ENCODE measurements around the gene PARD3B. TPM values are rescaled to one million over a fixed set of nuclear protein-coding genes. Genes with fewer than 3 reads are reported as not detected.

Gene PARD3B
- polyA plus RNA-seq, 1 donor, result 14.0 TPM

DNA sequence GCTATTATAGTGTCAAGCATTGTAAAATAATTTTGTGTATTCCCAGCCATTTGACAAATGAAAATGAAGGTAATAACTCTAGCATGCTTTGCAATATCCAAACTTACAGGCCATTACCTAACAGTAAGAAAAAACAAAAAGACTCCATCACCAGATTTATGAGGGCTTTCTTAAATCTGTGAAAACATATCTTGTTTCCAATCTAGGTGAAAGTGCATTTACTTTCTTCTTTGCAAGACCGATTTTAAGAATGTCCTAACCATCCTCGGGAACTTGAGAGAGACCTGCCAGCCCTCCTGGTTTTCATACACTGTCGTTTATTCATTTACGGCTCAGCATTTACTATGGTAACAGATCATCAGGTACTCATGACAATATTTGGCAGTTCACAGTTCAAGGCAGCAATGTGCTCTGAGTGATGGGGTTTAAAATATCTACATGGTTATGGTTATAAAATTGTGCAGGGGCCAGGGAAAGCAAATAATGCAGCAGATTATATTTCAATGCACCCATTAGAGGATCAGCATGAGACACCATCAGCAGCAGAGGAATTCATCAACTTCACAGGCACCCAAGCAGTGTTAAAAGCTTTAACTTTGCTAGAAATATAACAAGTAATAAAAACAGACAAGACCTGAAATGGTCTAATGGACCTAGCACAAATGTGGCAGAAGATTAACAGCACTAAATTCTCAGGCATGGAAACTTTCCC, 34.4 kb upstream of the PARD3B start:
- H3K9me3 ChIP-seq (ENCODE audit: control insufficient read depth, low read depth, low read length), result no peaks in the 10 kb centered on the region
- no peaks in the 10 kb centered on the region for H3K36me3 ChIP-seq (ENCODE audit: control insufficient read depth, insufficient read depth, low read length)
- no peaks in the 10 kb centered on the region for H3K27me3 ChIP-seq (ENCODE audit: control insufficient read depth, insufficient read depth, low read length)
- no peak for DNase-seq
- no peak overlapping the region for H3K27ac ChIP-seq (ENCODE audit: low read length)
- H3K4me3 ChIP-seq (ENCODE audit: low read length), result no peak overlapping the region
- WGBS (ENCODE audit: insufficient coverage, low lambda C conversion rate), result no CpG with 5 or more reads among the region's 4 CpGs
- H3K4me1 ChIP-seq (ENCODE audit: control insufficient read depth, insufficient read depth, low read length), result no peaks in the 10 kb centered on the region

DNA sequence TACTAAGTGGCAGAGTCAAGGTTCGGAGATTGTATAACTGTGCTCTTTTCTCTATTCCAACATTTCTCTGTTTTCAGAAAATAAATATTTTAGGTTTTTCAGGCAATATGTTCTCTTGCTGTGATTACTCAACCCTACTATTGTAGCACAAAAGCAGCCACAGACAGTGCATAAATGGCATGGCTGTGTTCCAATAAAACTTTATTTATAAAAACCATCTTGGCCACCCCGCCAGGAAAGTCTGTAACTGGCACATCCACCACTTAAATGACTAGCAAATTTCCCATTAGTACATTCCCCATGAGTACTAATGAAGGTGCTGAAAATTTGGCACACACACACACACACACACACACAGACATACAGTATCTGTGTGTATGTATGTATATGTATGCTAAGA, 30.8 kb upstream of the PARD3B start:
- WGBS (ENCODE audit: insufficient coverage, low lambda C conversion rate), result no CpG with 5 or more reads among the region's 2 CpGs
- Histone ChIP-seq H3K27ac (ENCODE audit: low read length) (no peak overlapping the region), H3K9me3 (ENCODE audit: control insufficient read depth, low read depth, low read length) (no peaks in the 10 kb centered on the region), H3K4me1 (ENCODE audit: control insufficient read depth, insufficient read depth, low read length) (no peaks in the 10 kb centered on the region), H3K4me3 (ENCODE audit: low read length) (no peak overlapping the region), H3K27me3 (ENCODE audit: control insufficient read depth, insufficient read depth, low read length) (no peaks in the 10 kb centered on the region), H3K36me3 (ENCODE audit: control insufficient read depth, insufficient read depth, low read length) (no peaks in the 10 kb centered on the region)
- no peak for DNase-seq

DNA sequence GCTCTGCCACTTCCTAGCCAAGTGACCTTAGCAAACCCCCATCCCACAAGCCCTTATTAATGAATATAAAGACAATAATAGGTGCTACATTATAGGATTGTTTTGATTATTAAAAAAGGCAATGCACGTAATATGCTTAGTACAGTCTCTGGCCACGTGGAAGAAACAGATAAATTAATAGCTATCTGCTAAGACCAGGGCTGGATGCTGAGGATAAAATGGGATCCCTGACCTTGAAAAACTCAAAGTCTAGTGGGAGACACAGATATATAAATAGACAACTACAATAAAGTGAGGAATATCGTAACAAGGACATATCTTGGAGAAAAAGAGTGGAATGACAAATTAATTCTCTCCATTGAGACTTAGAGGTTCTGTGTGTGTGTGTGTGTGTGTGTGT, 29.9 kb upstream of the PARD3B start:
- H3K27ac ChIP-seq (ENCODE audit: low read length), result no peak overlapping the region
- H3K9me3 ChIP-seq (ENCODE audit: control insufficient read depth, low read depth, low read length), result no peaks in the 10 kb centered on the region
- no peak for DNase-seq
- no peaks in the 10 kb centered on the region for H3K4me1 ChIP-seq (ENCODE audit: control insufficient read depth, insufficient read depth, low read length)
- H3K36me3 ChIP-seq (ENCODE audit: control insufficient read depth, insufficient read depth, low read length), result no peaks in the 10 kb centered on the region
- no peak overlapping the region for H3K4me3 ChIP-seq (ENCODE audit: low read length)
- 80% methylated on average over 3 of the region's 3 CpGs for WGBS (ENCODE audit: insufficient coverage, low lambda C conversion rate)
- no peaks in the 10 kb centered on the region for H3K27me3 ChIP-seq (ENCODE audit: control insufficient read depth, insufficient read depth, low read length)

DNA sequence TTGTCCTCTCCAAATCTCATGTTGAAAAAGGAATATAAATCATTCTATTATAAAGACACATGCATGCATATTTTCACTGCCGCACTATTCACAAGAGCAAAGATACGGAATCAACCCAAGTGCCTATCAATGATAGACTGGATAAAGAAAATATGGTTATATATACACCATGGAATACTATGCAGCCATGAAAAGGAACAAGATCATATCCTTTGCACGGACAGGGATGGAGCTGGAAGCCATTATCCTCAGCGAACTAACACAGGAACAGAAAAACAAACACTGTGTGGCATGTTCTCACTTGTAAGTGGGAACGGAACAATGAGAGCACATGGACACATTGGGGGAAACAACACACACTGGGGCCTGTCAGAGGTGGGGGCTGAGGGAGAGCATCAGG, 28.1 kb upstream of the PARD3B start:
- Histone ChIP-seq H3K4me3 (ENCODE audit: low read length) (no peak overlapping the region), H3K4me1 (ENCODE audit: control insufficient read depth, insufficient read depth, low read length) (no peaks in the 10 kb centered on the region), H3K27me3 (ENCODE audit: control insufficient read depth, insufficient read depth, low read length) (no peaks in the 10 kb centered on the region), H3K36me3 (ENCODE audit: control insufficient read depth, insufficient read depth, low read length) (no peaks in the 10 kb centered on the region), H3K27ac (ENCODE audit: low read length) (no peak overlapping the region), H3K9me3 (ENCODE audit: control insufficient read depth, low read depth, low read length) (no peaks in the 10 kb centered on the region)
- DNase-seq, result no peak
- 100% methylated on average over 1 of the region's 5 CpGs for whole genome bisulfite sequencing (ENCODE audit: insufficient coverage, low lambda C conversion rate)

DNA sequence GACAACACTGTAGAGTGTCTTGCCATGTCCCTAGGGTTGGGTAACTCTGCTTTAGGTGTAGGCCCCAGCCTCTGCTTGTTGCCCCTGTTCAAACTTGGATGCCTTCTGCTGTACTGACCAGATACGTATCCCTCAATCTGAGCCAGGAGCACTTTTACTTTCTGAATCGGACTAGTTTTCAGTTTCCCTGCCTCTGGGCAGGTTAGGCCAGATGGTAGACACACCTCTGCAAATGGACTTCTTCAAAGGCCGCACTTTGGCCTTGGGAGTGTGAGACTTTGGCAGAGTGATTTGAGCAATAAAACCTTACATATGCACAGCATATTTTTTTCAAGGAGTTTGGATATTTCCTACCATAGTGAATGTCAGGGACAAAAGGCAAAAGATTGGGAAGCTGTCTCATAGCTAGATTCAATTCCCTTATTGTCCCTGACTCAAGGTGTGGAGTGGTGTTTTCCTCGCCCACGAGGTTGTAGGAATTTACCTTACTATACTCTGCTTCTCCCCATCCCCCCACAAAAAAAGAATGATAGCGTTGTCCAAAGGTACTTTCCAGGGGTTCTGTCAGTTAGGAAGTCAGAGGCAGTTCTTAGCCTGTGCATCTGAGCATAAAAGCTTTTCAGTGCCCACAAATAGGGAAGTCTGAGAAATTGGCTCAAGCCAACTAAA, 15.3 kb upstream of the PARD3B start:
- no peaks in the 10 kb centered on the region for H3K36me3 ChIP-seq (ENCODE audit: control insufficient read depth, insufficient read depth, low read length)
- DNase-seq, result peak; percentile 77 to 91
- WGBS (ENCODE audit: insufficient coverage, low lambda C conversion rate), result no CpG with 5 or more reads among the region's 6 CpGs
- H3K27ac ChIP-seq (ENCODE audit: low read length), result peak overlapping the region; percentile 11
- H3K9me3 ChIP-seq (ENCODE audit: control insufficient read depth, low read depth, low read length), result no peaks in the 10 kb centered on the region
- no peak overlapping the region for H3K4me3 ChIP-seq (ENCODE audit: low read length)
- no peaks in the 10 kb centered on the region for H3K27me3 ChIP-seq (ENCODE audit: control insufficient read depth, insufficient read depth, low read length)
- peaks cover 13% of the 10 kb centered on the region for H3K4me1 ChIP-seq (ENCODE audit: control insufficient read depth, insufficient read depth, low read length)

DNA sequence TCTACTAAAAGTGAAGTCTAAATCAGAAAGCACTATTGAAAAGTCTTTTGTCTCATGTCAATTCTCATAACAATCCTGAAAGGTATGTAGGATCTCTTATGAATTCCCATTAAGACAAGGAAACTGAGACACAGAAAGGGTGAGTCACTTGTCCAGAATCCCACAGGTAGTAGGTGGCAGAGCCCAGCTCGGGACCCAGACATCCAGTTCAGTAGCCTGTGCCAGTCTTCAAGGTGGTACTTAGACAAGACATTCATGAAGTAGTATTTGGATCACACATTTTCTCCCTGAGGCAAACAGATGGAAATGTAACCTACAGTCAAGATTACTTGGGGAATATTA, 14.8 kb upstream of the PARD3B start:
- H3K27ac ChIP-seq (ENCODE audit: low read length), result no peak overlapping the region

DNA sequence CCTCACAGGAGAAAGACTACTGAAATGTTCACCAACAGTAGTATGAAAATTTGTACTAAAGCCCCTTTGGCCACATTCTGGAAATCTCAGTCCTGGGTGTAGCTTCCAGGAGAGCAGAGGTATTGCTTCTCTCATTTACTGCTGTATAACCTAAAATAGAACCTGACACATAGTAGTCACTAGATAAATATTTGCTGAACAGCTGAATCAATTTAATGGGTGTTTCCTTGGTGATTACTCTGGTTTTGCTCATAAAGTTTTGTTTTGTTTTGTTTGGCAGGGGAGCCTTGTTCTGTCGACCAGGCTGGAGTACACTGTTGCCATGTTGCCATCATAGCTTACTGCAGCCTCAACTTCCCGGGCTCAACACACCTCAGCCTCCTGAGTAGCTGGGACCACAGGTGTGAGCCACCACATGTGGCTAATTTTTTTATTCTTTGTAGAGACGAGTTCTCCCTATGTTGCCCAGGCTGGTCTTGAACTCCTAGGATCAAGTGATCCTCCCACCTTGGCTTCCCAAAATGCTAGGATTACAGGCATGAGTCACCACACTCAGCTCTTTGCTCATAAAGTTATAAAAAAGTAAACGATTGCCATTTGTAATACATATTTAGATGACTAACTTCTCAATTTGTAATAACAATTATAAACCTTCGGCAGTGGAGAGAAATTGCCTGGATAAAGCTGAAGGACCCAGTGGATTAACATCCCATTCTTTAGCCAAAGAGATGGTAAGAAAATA, 11.5 kb upstream of the PARD3B start:
- Histone ChIP-seq H3K4me1 (ENCODE audit: control insufficient read depth, insufficient read depth, low read length) (peaks cover 13% of the 10 kb centered on the region), H3K27me3 (ENCODE audit: control insufficient read depth, insufficient read depth, low read length) (no peaks in the 10 kb centered on the region), H3K36me3 (ENCODE audit: control insufficient read depth, insufficient read depth, low read length) (no peaks in the 10 kb centered on the region), H3K4me3 (ENCODE audit: low read length) (no peak overlapping the region), H3K27ac (ENCODE audit: low read length) (no peak overlapping the region), H3K9me3 (ENCODE audit: control insufficient read depth, low read depth, low read length) (no peaks in the 10 kb centered on the region)
- DNase-seq, result no peak
- WGBS (ENCODE audit: insufficient coverage, low lambda C conversion rate), result 80% methylated on average over 1 of the region's 5 CpGs

More for the DNA sequence above, 14.8 kb upstream of the PARD3B start:
- no peaks in the 10 kb centered on the region for H3K36me3 ChIP-seq (ENCODE audit: control insufficient read depth, insufficient read depth, low read length)
- H3K4me3 ChIP-seq (ENCODE audit: low read length), result no peak overlapping the region
- H3K9me3 ChIP-seq (ENCODE audit: control insufficient read depth, low read depth, low read length), result no peaks in the 10 kb centered on the region
- peak in 1 of 2 donors; percentile 28 for DNase-seq
- H3K27me3 ChIP-seq (ENCODE audit: control insufficient read depth, insufficient read depth, low read length), result no peaks in the 10 kb centered on the region
- WGBS (ENCODE audit: insufficient coverage, low lambda C conversion rate), result no CpG with 5 or more reads among the region's 1 CpG
- H3K4me1 ChIP-seq (ENCODE audit: control insufficient read depth, insufficient read depth, low read length), result peaks cover 13% of the 10 kb centered on the region

DNA sequence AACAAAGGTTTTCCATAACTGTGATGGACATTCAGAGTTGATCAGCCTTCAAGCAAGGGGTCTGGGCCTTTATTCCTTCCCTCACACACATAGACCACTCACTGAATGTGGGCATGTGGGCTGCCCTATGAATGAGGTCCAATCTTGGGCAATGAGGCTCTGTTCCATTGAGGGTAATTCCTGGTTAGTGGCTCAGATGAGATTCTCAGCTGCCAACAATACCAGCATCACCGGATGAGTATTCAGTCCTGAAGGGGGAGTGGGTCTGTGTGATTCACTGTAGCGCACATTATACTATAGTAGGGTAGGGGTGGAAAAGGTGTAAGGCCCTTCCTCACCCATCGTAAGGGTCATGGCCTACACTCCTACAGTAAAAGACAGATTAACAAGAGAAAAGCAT, 9.9 kb upstream of the PARD3B start:
- no peak overlapping the region for H3K27ac ChIP-seq (ENCODE audit: low read length)
- no peaks in the 10 kb centered on the region for H3K27me3 ChIP-seq (ENCODE audit: control insufficient read depth, insufficient read depth, low read length)
- DNase-seq, result no peak
- no peak overlapping the region for H3K4me3 ChIP-seq (ENCODE audit: low read length)
- 100% methylated on average over 1 of the region's 3 CpGs for whole genome bisulfite sequencing (ENCODE audit: insufficient coverage, low lambda C conversion rate)
- no peaks in the 10 kb centered on the region for H3K36me3 ChIP-seq (ENCODE audit: control insufficient read depth, insufficient read depth, low read length)
- no peaks in the 10 kb centered on the region for H3K9me3 ChIP-seq (ENCODE audit: control insufficient read depth, low read depth, low read length)
- H3K4me1 ChIP-seq (ENCODE audit: control insufficient read depth, insufficient read depth, low read length), result peaks cover 3% of the 10 kb centered on the region

DNA sequence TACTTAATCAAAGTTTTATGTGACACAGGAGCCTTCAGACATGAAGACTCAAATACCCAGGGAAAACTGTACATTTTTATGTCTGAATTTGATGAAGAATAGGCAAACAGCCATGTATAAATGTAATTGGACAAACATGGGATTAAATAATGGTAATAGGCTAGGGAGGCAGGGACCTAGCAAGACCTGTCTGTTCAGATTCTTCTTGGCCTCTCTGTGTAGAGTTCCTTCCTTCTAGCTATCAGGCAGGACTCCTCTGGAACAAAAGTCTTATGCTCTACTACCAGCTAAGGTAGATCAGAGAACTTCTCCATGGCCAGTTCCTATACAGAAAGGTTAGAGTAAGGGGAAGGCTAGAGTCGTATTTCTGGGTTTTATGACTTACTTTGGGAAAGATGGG, 9.5 kb upstream of the PARD3B start:
- WGBS (ENCODE audit: insufficient coverage, low lambda C conversion rate), result no CpG with 5 or more reads among the region's 1 CpG
- Histone ChIP-seq H3K4me1 (ENCODE audit: control insufficient read depth, insufficient read depth, low read length) (no peaks in the 10 kb centered on the region), H3K9me3 (ENCODE audit: control insufficient read depth, low read depth, low read length) (no peaks in the 10 kb centered on the region), H3K4me3 (ENCODE audit: low read length) (no peak overlapping the region), H3K27me3 (ENCODE audit: control insufficient read depth, insufficient read depth, low read length) (no peaks in the 10 kb centered on the region), H3K36me3 (ENCODE audit: control insufficient read depth, insufficient read depth, low read length) (no peaks in the 10 kb centered on the region), H3K27ac (ENCODE audit: low read length) (no peak overlapping the region)
- DNase-seq, result no peak

DNA sequence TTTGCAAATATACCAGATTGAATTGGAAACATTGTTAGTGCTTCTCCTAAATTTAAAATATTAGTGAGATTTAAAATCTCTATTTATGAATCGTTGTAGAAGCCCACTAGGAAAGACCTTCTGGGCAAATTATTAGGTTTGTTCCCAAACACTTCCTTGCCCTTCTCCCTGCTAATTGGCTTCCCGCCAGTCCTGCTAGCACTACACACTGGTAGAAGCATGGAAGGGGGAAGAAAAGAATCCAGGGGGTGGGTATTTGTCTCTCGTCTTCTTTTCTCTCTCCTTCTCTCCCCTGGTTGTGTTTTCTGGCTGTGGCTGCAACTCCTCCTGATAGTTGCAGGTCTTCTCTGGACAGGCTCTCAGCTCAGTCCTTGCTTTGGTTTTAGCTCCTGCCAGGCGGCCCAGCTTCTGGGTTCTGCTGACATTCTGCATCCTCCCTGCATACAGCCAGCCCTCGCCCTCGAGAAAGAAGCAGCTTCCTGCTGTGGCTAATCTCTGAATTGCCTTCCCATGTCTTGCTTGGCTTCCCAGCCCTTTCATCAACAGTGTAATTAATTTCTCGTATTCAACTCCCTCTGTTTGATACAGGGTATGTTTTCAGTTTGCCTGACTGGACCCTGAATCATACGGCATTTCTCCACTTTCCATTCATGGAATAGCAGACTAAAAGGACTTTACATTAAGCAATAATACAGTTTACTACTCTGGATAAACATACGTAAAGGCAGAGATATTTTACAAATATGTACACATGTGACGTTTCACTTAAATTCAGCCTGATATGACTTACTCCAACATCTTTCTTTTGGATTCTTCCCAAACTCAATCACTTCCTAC, 6.9 kb upstream of the PARD3B start:
- H3K4me1 ChIP-seq (ENCODE audit: control insufficient read depth, insufficient read depth, low read length), result no peaks in the 10 kb centered on the region
- no peak overlapping the region for H3K27ac ChIP-seq (ENCODE audit: low read length)
- DNase-seq, result no peak
- H3K27me3 ChIP-seq (ENCODE audit: control insufficient read depth, insufficient read depth, low read length), result no peaks in the 10 kb centered on the region
- WGBS (ENCODE audit: insufficient coverage, low lambda C conversion rate), result 61% methylated on average over 4 of the region's 10 CpGs
- H3K9me3 ChIP-seq (ENCODE audit: control insufficient read depth, low read depth, low read length), result no peaks in the 10 kb centered on the region
- no peaks in the 10 kb centered on the region for H3K36me3 ChIP-seq (ENCODE audit: control insufficient read depth, insufficient read depth, low read length)
- H3K4me3 ChIP-seq (ENCODE audit: low read length), result no peak overlapping the region

All from large intestine (tissue), 3 donors.